Prostate gland (tissue), 2 donors: ENCODE measurements around the gene TAB2.

Experiments
- POLR2A ChIP-seq: fragments of 450-650 bp; IDR thresholded peaks from one replicate; pipeline ENCODE4 v1.6.1; 2016; ENCODE audit warnings: antibody characterized with exemption, mild to moderate bottlenecking
- POLR2AphosphoS5 ChIP-seq: sonication (generic); formaldehyde crosslinking; IDR thresholded peaks from one replicate; pipeline ENCODE4 v1.6.1; 2017; ENCODE audit warnings: antibody characterized with exemption
- TF ChIP-seq, protein P1 (sequence below), 4 experiments: fragments of 200-600 bp in 2 of 4; fragments of 450-650 bp in 2 of 4; sonication (generic) in 2 of 4; IDR thresholded peaks; 1 replicate in 3 of 4; 2 replicates in 1 of 4; pipeline ENCODE4 v1.5.1; 2016 to 2019; ENCODE audit warnings: antibody characterized with exemption in 4 of 4, mild to moderate bottlenecking in 2 of 4, moderate library complexity in 2 of 4

DNA sequence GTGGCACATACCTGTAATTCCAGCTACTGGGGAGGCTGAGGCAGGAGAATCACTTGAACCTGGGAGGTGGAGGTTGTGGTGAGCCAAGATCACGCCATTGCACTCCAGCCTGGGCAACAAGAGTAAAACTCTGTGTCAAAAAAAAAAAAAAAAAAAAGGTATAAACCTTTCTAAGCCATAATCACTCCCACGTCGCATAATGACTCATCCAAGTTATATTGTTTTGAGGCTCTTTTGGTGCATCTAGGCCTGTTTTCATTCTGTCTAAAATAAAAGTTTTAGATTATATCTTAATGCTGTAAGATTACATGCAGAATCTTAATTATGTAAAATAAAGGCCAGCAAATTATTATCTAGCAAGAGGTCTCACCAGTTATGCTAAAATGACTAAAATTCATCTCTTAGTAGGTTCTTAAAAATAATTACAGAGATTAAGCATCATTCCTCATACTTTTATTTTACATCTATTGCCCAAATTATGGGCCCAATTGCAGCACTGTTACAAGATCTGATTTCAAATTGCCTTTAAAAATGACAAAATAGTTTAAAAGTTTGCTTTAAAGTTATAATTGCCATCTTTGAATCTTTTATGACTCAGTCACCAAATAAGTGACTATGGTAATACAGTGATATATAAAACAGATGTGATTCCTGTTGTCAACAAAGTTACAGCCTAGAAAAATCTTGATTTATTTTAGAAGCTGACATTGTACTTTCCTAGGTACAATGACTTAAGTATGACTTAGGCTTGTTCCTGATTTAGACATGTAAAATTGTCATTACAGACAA, 72.2 kb downstream of the TAB2 start:
- no peak for TF ChIP-seq POLR2A
- TF ChIP-seq, protein P1, sequence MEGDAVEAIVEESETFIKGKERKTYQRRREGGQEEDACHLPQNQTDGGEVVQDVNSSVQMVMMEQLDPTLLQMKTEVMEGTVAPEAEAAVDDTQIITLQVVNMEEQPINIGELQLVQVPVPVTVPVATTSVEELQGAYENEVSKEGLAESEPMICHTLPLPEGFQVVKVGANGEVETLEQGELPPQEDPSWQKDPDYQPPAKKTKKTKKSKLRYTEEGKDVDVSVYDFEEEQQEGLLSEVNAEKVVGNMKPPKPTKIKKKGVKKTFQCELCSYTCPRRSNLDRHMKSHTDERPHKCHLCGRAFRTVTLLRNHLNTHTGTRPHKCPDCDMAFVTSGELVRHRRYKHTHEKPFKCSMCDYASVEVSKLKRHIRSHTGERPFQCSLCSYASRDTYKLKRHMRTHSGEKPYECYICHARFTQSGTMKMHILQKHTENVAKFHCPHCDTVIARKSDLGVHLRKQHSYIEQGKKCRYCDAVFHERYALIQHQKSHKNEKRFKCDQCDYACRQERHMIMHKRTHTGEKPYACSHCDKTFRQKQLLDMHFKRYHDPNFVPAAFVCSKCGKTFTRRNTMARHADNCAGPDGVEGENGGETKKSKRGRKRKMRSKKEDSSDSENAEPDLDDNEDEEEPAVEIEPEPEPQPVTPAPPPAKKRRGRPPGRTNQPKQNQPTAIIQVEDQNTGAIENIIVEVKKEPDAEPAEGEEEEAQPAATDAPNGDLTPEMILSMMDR (IDR thresholded peaks at IDR 0.05) = no peak
- no peak for TF ChIP-seq POLR2AphosphoS5
